GM19467 (cell line): ENCODE measurements around the gene ARHGAP18.

Experiments
- ATAC-seq: cut with Tn5 transposase; IDR thresholded peaks from one replicate; pipeline ENCODE4 v1.9.1; 2021; ENCODE audit warnings: mild to moderate bottlenecking, moderate library complexity; ENCODE audit not compliant: unreplicated experiment

The ARHGAP18 gene

GRCh38 chr6:129671442-129672340 is 38.3 kb downstream of the ARHGAP18 start:
- ATAC-seq = peak; percentile 78

DNA sequence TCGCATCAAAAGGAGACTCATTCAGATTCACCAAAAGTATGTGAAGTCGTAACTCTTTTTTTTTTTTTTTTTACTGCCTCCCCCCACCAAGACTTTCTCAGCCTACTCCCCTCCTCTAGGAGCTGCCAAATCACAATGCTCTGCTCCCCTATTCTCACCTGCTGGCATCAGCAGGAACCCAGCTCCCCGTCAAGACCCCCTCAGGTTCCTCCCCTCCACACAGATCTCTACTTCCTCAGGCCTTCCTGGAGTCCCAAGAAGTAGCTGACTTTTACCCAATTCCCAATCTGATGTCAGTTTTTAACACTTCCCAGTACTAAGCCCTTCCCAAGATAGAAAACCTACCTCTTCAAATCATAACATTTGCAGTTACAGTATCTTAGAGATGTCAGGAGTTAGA is 39.3 kb downstream of the ARHGAP18 start:
- no peak for ATAC-seq

DNA sequence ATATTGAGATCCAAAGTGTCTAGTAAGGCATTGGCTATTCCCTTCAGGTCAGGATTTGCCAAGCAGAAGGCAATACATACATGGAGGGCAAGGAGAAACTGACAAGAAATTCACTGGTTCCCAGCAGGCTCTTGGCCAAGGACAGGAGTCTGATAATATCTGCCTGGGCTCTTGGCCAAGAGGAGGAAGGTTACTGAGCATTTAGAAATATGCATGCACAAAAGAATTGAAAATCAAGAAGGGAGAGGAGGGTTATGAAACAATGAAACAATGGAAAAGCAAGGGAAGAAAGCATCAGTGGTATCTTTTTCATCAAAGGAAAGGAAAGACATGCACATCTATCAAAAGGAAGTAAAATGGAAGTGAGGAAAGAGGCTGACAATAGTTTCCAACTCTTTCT is 42.4 kb downstream of the ARHGAP18 start:
- no peak for ATAC-seq

DNA sequence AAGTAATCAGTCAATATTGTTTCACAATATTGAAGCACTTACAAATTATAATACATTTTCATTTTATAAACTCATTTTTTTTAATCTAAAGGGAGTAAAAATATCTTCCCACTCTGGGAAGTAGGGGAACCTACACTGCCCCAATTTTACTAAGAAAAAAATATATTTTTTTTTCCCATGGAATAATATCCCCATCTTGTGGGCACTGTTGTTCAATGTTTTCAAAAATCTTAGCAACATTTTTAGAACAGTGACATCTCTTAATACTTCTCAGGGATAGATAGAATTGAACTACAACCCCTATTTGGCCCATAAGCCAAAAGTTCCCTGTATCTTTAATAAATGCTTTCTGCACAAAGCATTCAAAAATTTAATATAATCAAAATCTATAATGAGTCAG is 42.9 kb downstream of the ARHGAP18 start:
- no peak for ATAC-seq

GRCh38 chr6:129665555-129665954 is 44.4 kb downstream of the ARHGAP18 start:
- no peak for ATAC-seq

GRCh38 chr6:129663531-129663930 is 46.4 kb downstream of the ARHGAP18 start:
- no peak for ATAC-seq

- no peak for ATAC-seq
These were observed 47.0 kb downstream of the ARHGAP18 start for GRCh38 chr6:129662980-129663431.

GRCh38 chr6:129662406-129662766 is 47.6 kb downstream of the ARHGAP18 start:
- peak; percentile 66 for ATAC-seq

DNA sequence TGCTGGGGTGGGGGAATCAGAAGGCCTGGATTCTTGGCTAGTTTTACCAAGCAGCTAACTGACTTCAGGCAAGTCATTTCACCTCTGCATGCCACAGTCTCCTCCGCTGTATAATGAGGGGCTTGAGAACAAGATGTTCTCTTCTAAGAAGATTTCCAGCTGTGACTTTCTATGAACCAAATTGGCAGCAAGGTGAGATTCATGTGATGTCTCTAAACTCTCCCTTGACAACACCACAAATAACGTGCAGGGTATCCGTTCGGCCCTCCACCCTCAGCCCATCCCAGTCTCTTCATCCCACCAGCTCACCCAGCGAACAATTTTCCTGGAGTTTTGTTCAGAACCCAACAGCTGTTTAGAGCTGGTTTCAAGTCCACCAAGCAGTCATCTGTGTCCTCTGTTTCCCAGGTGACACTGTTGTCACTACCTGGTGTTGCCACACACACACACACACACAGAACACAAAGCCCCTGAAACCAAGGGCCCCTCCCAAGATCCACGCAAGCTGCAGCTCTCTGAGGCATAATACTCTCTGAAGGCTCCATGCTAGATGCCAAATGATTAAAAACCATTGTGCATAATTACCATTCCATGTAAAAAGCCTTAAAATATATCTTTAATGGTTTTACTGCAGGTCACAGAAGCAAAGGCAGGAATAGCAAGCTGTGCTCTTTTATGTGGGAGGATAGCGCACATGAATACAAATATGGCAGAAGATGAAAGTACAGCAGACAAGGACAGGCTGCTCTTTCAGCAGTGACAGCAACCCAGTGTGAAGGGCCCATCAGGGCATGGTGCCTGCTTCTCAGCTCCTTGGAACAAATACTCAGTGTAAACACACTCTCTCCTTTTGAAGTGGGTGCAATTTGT is 48.2 kb downstream of the ARHGAP18 start:
- peak; percentile 16 for ATAC-seq

- no peak for ATAC-seq
These were observed 49.7 kb downstream of the ARHGAP18 start for GRCh38 chr6:129660346-129660676.

GRCh38 chr6:129659590-129660345 is 50.2 kb downstream of the ARHGAP18 start:
- no peak for ATAC-seq

GRCh38 chr6:129659167-129659566 is 50.8 kb downstream of the ARHGAP18 start:
- no peak for ATAC-seq

- ATAC-seq = no peak
These were observed 52.5 kb downstream of the ARHGAP18 start for GRCh38 chr6:129657483-129657882.

DNA sequence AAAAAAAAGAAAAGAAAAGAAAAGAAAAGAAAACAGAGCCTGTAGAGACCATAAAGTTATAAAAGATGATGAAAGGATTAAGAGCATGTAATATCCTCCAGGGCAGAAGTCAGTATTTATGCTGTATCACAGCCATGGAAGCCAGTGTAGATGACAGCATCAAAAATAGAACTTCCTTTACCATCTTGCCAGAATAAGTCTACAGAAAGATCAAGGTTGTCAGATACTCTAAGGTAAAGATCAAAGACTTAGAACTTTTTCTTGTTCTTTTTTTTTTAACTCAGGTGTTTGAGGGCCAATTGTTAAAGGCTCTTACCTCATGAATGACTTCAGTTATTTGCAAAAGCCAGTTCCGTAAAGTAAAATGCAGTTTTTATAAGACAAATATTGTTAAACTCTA is 54.6 kb downstream of the ARHGAP18 start:
- ATAC-seq = no peak

DNA sequence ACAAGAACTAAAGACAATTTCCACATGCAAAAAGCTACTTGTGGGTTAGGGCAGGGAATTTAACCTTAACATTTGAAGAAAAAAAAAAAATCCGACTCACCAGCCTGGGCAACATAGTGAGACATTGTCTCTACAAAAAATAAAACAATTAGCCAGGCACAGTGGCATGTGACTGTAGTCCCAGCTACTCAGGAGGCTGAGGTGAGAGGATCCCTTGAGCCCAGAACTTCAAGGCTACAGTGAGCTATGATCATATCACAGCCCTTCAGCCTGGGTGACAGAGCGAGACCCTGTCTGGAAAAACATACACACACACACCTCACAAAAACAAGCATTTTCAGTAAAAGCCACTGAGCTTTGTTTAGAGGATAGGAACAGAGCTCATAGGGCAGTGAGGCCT is 56.2 kb downstream of the ARHGAP18 start:
- no peak for ATAC-seq

DNA sequence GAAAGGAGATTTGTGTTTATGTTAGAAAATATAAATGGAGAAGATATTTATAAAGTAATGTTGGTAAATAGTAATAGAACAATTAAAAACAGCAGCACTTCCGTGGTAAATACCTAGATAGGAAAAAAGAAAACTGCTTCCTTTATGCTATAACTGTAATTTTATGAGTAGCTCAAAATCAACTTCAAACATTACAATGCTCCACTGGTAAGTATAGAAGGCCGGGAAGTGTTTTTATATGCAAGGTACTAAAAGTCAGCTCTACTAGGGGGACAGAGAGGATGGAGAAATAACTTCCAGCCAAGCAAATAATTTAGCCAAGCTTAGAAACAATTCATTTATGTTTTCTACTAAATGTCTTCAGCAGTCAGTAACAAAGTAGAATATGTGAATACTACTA is 56.7 kb downstream of the ARHGAP18 start:
- ATAC-seq = no peak

DNA sequence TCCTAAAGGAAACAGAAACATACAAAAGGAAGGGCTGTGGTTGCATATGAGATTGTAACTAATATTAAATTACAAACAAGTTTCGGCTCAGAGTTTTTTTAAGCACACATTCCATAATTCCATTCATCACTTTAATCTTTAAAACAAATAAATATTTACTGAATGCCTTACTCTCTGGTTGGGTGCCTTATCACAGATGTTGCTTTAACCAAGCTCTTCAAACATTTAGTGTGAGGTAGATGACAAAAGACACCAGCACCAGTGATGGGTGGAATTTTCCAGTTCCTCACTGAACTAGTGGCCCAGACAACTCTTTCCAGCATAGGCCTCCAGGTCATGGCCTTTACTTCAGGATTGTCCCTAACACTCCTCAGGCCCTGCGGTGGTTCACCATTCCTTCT is 58.7 kb downstream of the ARHGAP18 start:
- ATAC-seq = no peak

GRCh38 chr6:129648819-129649491 is 61.0 kb downstream of the ARHGAP18 start:
- no peak for ATAC-seq

- no peak for ATAC-seq
These were observed 62.9 kb downstream of the ARHGAP18 start for GRCh38 chr6:129647044-129647443.

GRCh38 chr6:129646642-129647041 is 63.3 kb downstream of the ARHGAP18 start:
- ATAC-seq = peak; percentile 76
